Measurements from ENCODE around the gene CDH20. TPM values are rescaled to one million over a fixed set of nuclear protein-coding genes. Genes with fewer than 3 reads are reported as not detected.

CDH20 gene
- total RNA-seq, 4 donors from 2014 or later, result 1.2 to 4.1 (median 1.6) TPM

- WGBS, result 8% methylated on average over 22 of the region's 22 CpGs
- H3K27ac ChIP-seq, result peak overlapping the region; percentile 69
Measured at GRCh38 chr18:61581578-61582201, 248.5 kb downstream of the CDH20 start.

GRCh38 chr18:61582202-61582710, 249.0 kb downstream of the CDH20 start:
- peaks cover 17% of the 10 kb centered on the region for H3K4me1 ChIP-seq
- peak overlapping the region; percentile 43 for H3K4me3 ChIP-seq
- no peaks in the 10 kb centered on the region for H3K9me3 ChIP-seq
- H3K27ac ChIP-seq, result peak overlapping the region; percentile 69
- no peaks in the 10 kb centered on the region for H3K36me3 ChIP-seq
- peaks cover 3% of the 10 kb centered on the region for H3K27me3 ChIP-seq
- TF ChIP-seq POLR2AphosphoS5 (IDR thresholded peaks at IDR 0.05), result no peak
- no peak for TF ChIP-seq CTCF (IDR thresholded peaks at IDR 0.05)
- TF ChIP-seq EP300 (IDR thresholded peaks at IDR 0.05), result no peak
- TF ChIP-seq POLR2A (IDR thresholded peaks at IDR 0.05), result no peak
- DNase-seq (ENCODE audit: low spot score in 2 of 2), result no peak
- 10% methylated on average over 15 of the region's 15 CpGs for WGBS

More at GRCh38 chr18:61581578-61582201, 248.5 kb downstream of the CDH20 start:
- DNase-seq (ENCODE audit: low spot score in 2 of 2), result peak; percentile 87 to 88
- Histone ChIP-seq H3K4me3 (peak overlapping the region; percentile 43), H3K9me3 (no peaks in the 10 kb centered on the region), H3K4me1 (peaks cover 17% of the 10 kb centered on the region), H3K27me3 (peaks cover 3% of the 10 kb centered on the region), H3K36me3 (no peaks in the 10 kb centered on the region)
- TF ChIP-seq POLR2A (IDR thresholded peaks at IDR 0.05) (no peak), EP300 (IDR thresholded peaks at IDR 0.05) (no peak), CTCF (IDR thresholded peaks at IDR 0.05) (peak; percentile 94 to 97)

DNA sequence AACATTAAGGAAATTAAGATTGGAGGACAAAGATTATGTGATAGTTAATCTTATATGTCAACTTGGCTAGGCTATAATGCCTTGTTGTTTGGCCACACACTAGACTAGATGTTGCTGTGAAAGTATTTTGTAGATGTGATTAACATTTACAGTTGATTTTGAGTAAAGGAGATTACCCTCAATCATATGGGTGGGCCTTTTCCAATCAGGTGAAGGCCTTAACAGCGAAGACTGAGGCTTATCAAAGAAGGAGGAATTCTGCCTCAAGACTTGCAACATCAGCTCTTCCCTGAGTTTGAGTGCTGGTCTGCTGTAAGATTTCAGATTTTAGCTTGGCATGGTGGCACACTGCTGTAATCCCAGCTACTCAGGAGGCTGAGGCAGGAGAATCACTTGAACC, 250.3 kb downstream of the CDH20 start:
- H3K4me1 ChIP-seq, result peaks cover 17% of the 10 kb centered on the region
- H3K27ac ChIP-seq, result no peak overlapping the region
- no peaks in the 10 kb centered on the region for H3K36me3 ChIP-seq
- 100% methylated on average over 1 of the region's 1 CpG for WGBS
- peaks cover 3% of the 10 kb centered on the region for H3K27me3 ChIP-seq
- DNase-seq (ENCODE audit: low spot score in 2 of 2), result no peak
- H3K4me3 ChIP-seq, result no peak overlapping the region
- TF ChIP-seq CTCF (IDR thresholded peaks at IDR 0.05), result no peak
- TF ChIP-seq POLR2A (IDR thresholded peaks at IDR 0.05), result no peak
- TF ChIP-seq POLR2AphosphoS5 (IDR thresholded peaks at IDR 0.05), result no peak
- no peak for TF ChIP-seq EP300 (IDR thresholded peaks at IDR 0.05)
- no peaks in the 10 kb centered on the region for H3K9me3 ChIP-seq

DNA sequence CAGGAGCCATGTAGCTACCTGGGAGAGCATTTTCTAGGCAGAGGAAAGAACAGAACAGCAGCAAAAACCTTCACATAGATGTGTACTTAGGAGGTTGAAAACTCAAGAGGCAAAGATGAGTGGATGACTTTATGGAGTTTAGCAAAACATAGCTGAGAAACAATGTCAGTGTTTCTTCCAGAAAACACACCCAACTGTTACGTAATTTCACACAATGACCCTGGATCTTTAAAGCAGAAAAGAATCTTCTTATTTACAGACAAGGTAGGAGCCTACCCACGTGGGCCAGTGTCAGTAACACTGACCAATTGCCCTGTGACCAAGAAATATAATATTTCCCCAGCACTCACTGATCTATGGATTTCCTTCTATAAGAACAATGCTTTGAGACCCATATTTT, 254.6 kb downstream of the CDH20 start:
- 48% methylated on average over 2 of the region's 2 CpGs for WGBS
- Histone ChIP-seq H3K9me3 (no peaks in the 10 kb centered on the region), H3K4me3 (no peak overlapping the region), H3K27me3 (no peaks in the 10 kb centered on the region), H3K4me1 (peaks cover 9% of the 10 kb centered on the region), H3K27ac (no peak overlapping the region), H3K36me3 (no peaks in the 10 kb centered on the region)
- DNase-seq (ENCODE audit: low spot score in 2 of 2), result no peak
- TF ChIP-seq POLR2AphosphoS5 (IDR thresholded peaks at IDR 0.05), result no peak
- no peak for TF ChIP-seq POLR2A (IDR thresholded peaks at IDR 0.05)
- TF ChIP-seq CTCF (IDR thresholded peaks at IDR 0.05), result no peak
- no peak for TF ChIP-seq EP300 (IDR thresholded peaks at IDR 0.05)

- H3K36me3 ChIP-seq, result no peaks in the 10 kb centered on the region
- no peak overlapping the region for H3K27ac ChIP-seq
- H3K4me3 ChIP-seq, result no peak overlapping the region
- no peaks in the 10 kb centered on the region for H3K9me3 ChIP-seq
- WGBS, result 75% methylated on average over 6 of the region's 6 CpGs
- H3K4me1 ChIP-seq, result peaks cover 9% of the 10 kb centered on the region
- TF ChIP-seq POLR2AphosphoS5 (IDR thresholded peaks at IDR 0.05), result no peak
- no peak for TF ChIP-seq CTCF (IDR thresholded peaks at IDR 0.05)
- TF ChIP-seq POLR2A (IDR thresholded peaks at IDR 0.05), result no peak
- no peak for TF ChIP-seq EP300 (IDR thresholded peaks at IDR 0.05)
- H3K27me3 ChIP-seq, result no peaks in the 10 kb centered on the region
- no peak for DNase-seq (ENCODE audit: low spot score in 2 of 2)
Measured at GRCh38 chr18:61589053-61589723, 256.0 kb downstream of the CDH20 start.

Data from suprapubic skin (tissue), 4 donors.